ENCODE results near the gene KLHDC10. TPM values are rescaled to one million over a fixed set of nuclear protein-coding genes. Genes with fewer than 3 reads are reported as not detected.

KLHDC10 gene
- total RNA-seq, 1 donor: 43.6 TPM

DNA sequence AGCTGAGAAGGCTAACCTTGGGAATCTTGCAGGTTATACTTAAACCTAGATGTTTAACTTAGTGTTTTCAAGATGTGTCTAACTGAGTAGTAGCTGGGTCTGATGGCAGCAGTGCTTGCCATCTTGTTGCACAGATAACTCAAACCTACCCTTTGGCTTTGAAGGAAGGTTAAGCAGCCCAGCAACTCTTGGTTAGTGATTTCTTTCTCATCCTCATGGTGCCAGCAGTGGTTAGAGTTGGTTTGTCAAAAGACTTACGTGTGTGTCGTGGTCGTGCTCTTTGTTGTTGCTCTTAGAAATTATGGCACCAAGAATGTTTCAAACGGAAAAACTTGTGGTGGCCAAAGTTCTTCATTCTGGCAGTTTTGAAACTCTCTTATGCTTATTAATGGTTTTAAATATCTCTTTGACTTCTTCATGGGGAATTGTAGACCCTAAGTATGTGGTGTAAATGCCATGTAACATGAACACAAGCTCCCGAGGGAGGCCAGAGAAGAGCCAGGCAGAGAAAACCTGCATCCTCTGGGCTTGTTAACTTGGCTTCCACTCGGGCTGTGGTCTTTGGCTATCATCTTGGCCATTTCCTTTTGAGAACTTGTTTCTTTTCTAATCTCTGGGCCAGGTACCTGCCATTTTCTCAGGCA, 61.0 kb downstream of the KLHDC10 start:
- TF ChIP-seq, protein P1, sequence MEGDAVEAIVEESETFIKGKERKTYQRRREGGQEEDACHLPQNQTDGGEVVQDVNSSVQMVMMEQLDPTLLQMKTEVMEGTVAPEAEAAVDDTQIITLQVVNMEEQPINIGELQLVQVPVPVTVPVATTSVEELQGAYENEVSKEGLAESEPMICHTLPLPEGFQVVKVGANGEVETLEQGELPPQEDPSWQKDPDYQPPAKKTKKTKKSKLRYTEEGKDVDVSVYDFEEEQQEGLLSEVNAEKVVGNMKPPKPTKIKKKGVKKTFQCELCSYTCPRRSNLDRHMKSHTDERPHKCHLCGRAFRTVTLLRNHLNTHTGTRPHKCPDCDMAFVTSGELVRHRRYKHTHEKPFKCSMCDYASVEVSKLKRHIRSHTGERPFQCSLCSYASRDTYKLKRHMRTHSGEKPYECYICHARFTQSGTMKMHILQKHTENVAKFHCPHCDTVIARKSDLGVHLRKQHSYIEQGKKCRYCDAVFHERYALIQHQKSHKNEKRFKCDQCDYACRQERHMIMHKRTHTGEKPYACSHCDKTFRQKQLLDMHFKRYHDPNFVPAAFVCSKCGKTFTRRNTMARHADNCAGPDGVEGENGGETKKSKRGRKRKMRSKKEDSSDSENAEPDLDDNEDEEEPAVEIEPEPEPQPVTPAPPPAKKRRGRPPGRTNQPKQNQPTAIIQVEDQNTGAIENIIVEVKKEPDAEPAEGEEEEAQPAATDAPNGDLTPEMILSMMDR (IDR thresholded peaks at IDR 0.05; ENCODE audit: insufficient read depth, low read depth, low read length): no peak
- H3K4me3 ChIP-seq (ENCODE audit: low read depth, low read length): no peak overlapping the region
- DNase-seq (ENCODE audit: low read depth): no peak

DNA sequence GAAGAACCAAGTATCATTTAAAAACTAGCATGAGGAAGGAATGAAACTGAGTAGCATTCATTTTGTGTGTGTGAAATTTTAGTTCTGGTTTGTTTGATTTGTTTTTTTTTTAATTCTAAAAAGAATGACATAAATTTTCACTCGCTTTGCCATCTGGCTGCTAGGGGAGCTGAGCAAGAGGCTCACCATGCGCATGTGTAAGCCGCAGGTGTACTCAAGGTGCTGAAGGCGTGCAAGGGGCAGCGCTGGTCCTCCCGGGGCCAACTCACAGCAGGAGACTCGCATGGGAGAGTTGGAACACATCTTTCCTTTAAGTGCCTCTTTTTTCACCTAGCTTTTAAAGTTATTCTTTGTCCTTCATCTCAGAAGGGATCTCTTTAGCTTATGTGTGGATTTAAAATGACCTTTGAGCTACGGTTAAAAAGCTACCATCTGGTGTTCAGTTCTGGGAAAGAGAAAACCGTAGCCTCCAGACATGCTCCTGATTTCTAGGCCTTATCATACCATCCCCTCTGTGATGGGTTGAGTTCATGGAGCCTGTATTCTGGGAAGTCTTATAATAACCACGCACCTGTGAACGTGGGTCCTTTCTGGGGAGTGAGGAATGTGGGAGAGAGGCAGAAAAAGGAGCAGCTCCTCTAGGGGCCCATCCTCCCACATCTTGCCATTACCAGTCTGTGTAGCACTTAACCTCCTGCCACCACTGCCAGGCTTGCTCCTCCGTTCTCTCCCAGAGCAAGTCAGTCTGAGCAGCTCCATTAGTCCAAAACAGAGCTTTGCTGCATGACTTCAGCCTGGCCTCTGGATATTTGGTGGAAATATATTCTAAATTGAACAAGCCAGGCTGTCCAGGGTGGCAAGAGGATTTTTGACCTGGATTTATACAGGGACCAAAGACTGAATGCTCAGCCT, 61.9 kb downstream of the KLHDC10 start:
- no peak for DNase-seq (ENCODE audit: low read depth)
- TF ChIP-seq, protein P1 (IDR thresholded peaks at IDR 0.05; ENCODE audit: insufficient read depth, low read depth, low read length): no peak
- no peak overlapping the region for H3K4me3 ChIP-seq (ENCODE audit: low read depth, low read length)

DNA sequence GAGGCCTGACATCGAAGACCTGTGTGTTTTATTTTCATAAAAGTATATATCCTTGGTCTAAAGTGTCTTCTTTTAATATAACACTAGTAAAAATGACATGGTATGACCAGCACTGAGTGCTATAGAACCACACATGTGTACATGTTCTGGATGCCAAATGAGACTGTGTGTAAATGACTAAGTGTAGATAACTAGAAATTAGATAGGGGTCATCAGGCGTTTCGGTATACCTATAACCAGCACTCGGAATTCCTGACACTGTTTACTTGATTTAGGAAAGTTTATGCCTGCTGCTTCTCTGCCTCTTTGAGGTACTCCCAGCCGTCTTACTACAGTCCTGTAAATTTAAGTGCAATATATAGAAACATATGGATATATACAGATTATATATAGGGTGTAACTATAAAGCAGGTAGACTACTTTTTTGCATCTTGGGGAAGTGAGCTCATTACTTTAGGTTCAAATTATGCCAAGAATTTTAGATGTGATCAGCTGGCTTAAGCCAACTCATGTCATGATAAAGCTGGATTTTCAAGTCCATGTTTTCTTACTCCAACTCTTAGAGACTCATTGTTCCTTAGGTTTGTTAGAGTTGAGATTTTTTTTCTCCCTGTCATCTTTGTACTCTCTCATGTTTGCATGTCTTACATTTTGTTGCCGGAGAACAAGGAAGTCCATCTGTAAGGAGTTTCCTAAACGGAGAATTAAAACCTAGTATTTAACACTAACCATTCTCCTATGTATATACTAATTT, 62.9 kb downstream of the KLHDC10 start:
- no peak for DNase-seq (ENCODE audit: low read depth)

DNA sequence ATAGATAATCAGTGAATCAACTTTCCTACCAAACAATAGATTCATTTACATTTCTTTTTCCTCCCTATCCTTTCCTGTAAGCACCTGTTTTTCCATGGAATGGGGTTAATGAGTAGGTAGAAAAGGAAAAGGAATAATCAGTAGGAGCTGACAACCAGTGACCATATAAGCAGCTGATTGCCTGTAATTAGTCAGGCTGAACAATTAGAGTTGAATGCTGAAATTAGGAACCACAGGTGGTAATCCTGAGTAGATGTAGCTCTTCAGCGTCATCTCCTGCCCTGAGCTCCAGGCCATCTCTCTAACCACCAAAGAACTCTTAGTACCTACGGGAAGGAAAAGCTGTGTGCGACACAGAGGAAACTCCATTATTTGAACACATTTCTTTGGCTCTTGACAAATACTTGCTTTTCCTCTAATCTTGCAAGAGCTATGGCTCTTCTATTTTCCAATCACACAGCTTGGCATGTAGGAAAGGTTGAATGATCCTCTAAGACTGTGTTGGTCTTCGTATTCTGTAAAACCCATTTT, 63.8 kb downstream of the KLHDC10 start:
- H3K4me3 ChIP-seq (ENCODE audit: low read depth, low read length): no peak overlapping the region
- DNase-seq (ENCODE audit: low read depth): no peak
- TF ChIP-seq, protein P1 (IDR thresholded peaks at IDR 0.05; ENCODE audit: insufficient read depth, low read depth, low read length): no peak

More for the DNA sequence above, 62.9 kb downstream of the KLHDC10 start:
- H3K4me3 ChIP-seq (ENCODE audit: low read depth, low read length): no peak overlapping the region
- TF ChIP-seq, protein P1 (IDR thresholded peaks at IDR 0.05; ENCODE audit: insufficient read depth, low read depth, low read length): no peak

DNA sequence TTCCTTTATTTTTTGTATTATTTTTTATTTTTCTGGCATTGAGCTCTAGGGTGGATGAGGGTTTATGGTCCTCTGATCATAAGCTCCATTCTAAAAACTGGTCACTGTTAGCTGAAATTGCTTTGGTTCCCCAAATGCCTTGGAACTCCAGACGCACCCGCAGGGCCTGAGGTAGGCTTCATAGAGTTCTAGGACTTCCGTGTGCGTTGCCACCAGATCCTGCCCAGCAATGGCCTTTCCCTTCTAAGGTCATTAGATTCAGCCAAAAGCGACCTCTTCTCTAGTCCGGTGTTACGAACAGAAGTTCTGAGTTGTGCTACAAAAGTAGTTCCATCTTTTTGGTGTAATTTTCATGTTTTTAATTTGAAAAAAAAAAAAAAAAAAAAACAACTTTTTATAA, 64.4 kb downstream of the KLHDC10 start:
- DNase-seq (ENCODE audit: low read depth): no peak
- no peak overlapping the region for H3K4me3 ChIP-seq (ENCODE audit: low read depth, low read length)
- TF ChIP-seq, protein P1 (IDR thresholded peaks at IDR 0.05; ENCODE audit: insufficient read depth, low read depth, low read length): no peak
